ENCODE measurements around the gene ATP8B1.

Gene ATP8B1

DNA sequence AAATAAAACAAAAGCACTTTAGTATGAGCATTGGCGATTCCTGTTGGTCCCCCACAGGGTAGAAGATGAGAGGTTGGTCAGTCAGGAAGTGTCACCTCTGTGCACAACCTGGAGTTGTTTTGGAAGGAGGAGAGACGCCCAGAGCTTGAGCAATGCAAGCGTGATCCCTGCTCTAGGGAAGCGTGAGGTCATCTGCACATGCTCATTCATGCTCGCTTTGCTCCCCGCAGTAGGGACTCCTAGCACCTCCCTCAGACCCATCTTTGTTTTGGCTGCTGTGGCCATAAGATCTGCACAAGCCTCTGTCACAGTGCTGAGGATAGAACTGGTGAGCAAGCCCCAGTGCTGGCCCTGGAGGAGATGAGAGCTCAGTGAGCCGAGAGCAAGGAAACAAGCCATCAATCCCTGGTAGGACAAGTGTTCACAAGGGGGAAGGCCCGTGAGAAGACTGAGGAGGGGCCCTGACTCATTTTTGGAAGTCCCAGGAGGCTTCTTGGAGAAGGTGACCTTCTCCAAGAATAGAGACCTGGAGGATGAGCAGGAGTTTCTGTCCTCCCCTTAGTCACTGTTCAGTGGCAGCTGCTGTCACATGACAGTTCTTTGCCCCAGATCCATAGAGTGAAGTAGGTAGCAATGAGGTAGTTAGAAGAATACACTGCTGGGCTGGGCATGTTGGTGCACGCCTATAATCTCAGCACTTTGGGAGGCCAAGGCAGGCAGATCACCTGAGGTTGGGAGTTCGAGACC is 13.3 kb upstream of the ATP8B1 start:
- no peak for DNase-seq

DNA sequence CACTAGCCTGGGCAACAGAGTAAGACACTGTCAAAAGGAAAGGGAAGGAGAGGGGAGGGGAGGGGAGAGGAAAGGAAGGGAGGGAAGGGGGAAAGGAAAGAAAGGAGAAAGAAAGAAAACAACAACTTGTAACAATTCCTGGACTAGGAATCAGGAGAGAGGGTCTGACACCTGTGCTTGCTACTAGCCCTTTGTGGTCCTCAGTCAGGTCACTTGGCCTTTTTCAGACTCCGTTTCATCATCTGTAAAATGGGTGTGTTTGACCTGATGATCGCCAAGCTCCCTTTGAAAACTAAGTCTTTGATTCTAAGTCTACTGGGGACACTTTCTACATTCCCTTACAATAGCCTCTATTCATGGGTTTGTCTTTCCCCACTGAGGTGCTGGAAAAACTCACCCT is 11.4 kb upstream of the ATP8B1 start:
- DNase-seq: no peak

DNA sequence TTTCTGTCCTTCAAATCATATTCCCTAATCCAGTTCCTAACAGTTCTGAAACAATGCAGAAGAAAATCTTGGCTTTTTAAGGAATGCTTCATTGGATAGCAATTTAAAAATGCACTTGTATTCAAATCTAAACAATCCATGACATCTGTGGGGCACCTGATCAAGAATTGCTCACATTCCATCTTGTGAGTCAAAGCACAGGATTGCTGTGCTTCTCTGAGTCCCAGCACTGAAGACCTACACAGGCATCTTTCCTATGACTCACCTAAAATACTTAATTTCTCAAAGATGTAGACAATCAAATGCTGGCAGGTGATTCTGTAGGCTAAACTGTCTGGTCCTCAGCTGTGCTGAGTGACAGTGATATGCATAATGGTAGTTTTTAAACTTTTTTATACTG is 10.1 kb upstream of the ATP8B1 start:
- no peak for DNase-seq

DNA sequence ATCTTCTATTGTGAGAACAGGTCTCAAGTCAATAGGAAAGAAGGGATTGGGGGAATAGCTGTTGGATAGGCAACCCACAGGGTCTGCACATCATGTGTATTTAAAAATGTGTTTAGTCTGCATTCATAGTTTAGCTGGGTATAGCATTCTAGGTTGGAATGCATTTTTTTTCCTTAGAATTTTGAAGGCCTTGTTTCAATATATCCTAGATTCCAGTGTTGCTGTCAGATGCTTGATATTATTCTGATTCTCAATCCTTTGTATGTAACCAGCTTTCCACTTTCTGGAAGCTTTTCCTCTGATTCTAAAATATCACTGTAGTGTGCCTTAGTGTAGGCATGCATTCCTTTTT is 9.0 kb upstream of the ATP8B1 start:
- no peak for DNase-seq

DNA sequence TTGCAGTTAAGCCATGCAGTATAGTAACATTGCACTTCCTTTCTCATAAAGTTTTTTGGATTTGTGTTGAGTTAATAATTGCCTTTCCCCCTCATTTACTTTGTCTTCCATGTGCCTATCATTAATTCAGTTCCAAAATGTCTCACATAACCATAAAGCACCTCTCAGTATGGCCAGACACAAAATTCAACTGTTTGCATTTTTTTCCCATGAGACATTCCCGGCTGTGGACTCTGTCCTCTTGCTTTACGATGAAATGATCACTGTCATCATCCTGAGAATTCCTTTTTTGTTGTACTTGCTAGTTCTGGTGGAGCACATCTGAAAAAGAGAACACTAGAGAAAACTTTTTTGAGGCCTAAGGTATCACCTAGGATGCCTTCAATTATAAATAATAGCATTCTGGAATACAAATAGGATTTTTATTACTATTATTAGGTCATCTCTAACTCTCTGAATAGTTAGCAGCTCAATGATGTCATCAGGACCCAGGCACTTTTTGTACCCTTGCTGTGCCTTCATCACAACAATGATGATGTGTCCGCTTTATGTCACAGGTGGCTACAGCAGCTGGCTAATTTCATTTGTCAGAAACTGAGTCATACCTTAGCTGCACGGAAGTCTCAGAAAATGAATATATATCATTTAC is 8.5 kb upstream of the ATP8B1 start:
- no peak for DNase-seq

DNA sequence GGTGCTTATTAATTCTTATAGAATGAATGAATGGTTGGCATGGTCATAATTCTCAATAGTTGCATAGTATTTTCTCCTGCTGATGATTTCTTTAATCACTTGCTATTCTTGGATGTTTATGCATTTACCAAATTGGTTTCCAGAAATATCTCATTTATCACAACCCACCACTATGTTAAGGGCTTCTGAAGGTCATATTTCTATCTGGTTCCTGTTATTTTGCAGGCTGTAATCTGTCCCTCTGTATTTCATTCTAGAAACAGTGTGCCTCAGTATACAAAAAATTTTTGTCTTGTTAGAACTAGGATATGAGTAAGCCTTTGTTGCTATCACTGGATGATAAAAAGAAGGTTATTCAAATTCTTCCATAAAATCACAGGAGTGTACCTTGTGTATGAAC is 6.1 kb upstream of the ATP8B1 start:
- DNase-seq: no peak

DNA sequence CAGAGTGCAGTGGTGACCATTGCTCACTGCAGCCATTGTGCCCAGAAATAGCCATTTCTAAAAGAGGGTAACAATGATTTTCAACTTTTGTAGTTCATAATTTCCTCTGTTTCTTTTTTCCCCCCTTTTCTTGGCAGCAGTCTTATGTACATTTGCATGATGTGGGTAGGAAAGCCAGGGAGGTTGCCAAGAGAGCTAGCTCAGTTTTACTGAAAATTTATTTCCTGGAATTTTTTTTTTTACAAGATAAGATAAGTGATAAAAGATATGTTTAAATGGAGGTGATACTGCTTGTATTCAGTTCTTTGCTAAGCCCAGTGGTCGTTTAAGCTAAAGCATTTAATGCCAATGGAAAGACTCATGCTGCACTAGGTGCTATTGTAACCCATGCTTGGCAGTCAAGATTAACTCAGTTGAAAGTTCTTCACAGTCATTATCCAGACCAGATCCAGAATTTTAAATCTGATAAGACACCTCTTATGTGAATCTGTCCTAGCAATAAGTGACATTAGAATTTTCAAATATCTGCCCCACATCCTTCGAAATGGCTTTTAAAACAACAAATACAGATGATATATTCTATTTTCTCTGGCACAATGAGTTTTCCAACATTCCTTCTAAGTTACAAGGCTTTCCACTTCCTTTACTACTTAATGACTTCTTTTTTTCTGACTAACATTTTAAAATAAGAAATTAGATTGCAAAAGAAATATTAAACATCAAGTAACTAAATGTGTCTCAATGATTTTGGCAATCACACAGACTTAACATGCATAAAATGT is 4.4 kb upstream of the ATP8B1 start:
- DNase-seq: no peak

DNA sequence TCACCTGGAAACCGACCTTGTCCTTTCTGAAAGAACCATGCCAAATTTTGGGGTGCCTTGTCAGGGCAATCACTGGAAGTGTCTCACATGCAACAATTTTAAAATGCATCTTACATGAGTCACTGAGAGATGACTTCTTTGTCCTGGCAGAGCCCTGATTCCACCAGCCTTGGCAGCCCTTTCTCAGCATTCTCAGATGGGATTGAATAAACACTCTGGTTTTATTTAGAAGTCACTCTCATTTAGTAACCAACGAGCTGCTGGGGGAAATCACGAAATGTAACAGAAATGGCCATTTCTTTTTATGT is 3.8 kb upstream of the ATP8B1 start:
- no peak for DNase-seq

DNA sequence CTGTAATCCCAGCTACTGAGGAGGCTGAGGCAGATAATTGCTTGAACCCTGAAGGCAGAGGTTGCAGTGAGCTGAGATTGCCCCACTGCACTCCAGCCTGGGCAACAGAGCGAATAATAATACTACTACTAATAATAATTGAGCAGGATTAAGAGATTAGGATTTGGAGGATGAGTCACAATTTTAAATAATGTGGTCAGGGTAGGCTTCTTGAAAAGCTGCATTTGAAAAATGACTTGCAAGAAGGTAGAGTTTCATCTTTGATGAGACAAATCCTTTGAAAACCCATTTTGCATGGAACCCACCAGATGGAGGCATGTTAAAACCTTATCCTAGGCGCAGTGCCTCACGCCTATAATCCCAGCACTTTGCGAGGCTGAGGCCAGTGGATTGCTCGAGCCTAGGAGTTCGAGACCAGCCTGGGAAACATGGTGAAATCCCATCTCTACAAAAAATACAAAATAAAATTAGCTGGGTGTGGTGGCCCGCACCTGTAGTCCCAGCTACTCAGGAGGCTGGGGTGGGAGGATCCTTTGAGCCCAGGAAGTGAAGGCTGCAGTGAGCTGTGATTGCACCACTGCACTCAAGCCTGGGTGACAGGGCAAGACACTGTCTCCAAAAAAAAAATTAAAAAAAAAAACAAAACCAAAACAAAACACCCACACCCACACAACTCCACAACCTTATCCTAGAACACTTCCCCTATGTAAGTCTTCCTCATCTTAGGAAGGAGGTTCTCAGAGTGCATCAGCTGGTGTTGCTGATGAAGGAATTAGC is 3.3 kb upstream of the ATP8B1 start:
- DNase-seq: no peak

DNA sequence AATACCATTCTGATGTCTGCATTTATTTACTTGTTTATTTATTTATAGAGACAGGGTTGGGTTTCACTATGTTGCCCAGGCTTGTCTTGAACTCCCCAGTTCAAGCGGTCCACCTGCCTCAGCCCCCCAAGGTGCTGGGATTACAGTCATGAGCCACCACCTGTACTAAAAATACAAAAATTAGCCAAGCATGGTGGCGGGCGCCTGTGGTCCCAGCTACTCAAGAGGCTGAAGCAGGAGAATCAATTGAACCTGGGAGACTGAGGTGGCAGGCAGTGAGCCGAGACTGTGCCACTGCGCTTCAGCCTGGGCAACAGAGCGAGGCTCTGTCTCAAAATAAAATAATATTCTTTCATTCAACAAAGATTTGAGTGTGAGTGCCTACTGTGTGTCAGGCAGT is 2.0 kb upstream of the ATP8B1 start:
- DNase-seq: no peak

DNA sequence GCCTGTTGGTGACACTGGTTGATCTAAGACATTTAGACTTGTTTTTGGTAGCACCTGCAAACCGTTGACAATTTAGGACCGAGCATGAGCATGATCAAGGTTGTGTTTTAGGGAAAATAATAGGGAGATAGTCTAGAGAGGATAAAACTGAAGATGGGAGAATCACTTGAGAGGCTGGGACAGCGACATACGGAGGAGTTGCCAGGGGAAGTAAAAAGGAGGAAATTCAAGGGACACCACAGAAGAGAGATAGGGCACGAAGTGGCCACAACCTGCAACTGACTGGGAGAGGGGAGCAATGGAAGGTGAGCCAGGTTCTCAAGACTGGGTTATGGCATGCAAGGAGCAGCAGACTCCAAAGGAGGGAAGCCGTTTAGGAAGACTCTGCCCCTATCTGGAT is 1.4 kb upstream of the ATP8B1 start:
- DNase-seq: no peak

DNA sequence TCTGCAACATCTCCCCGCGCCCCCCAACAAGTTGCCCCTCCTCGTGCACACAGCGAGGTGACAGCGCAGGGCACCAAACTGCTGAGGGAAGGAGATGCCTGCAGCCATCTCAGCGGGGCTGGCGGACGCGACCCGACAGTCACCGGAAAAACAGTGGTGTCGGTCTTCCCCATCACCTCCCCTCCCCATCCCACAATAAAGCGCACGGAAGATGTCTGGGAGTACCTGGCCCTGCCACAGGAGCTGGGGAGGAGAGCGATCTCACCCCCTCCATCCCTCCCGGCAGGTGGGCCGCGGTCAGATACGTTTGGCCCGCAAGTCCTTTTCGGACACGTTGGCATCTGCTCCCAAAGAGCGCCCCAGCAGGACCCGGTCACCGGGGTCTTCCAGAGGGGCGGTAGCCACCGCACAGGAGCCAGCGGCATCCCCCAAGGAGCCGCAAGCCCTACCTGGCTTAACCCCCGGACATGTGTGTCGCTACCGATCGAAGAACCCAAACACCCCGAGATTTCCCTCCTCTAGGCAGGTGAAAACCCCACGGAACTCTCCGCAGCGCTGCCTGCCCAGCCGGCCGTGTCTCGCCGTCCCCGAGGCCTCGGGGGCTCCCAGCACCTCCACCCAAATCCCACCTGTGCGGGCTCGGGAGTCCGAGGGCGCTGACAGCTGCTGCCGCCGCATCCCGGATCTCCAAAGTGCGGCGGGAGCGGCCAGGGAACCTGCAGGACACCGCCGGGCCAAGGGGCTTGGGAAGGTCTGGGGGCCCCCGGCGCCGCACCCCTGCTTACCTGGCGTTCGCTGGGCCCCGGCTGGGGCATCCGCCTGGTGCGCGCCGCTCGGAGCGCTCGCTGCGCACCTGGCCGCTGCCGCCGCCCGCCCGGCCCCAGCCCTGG is 657 bp downstream of the ATP8B1 start:
- DNase-seq: peak in 1 of 2 experiments; percentile 11

DNA sequence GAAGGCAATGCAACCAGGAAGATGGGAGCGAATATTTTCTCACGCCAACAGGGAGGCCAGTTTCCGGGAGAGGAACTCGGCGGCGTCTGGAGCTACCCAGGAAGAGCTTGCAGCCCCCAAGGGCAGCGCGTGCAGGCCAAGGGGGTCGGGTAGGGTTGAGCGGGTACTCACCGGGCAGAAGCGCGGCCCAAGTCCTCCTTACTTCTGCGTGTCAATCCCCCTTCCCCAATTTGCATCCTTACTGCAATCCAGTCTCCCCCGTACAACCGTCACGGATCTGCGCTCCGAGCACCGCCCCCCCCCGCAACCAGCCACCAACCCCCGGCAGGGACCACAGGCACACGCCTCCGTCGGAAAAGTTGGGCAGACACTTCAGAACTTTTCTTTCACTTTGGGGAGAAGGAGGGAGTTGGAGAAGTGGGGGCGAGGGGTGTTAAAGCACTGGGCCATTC is 1.3 kb downstream of the ATP8B1 start:
- peak in 1 of 2 experiments; percentile 16 for DNase-seq

DNA sequence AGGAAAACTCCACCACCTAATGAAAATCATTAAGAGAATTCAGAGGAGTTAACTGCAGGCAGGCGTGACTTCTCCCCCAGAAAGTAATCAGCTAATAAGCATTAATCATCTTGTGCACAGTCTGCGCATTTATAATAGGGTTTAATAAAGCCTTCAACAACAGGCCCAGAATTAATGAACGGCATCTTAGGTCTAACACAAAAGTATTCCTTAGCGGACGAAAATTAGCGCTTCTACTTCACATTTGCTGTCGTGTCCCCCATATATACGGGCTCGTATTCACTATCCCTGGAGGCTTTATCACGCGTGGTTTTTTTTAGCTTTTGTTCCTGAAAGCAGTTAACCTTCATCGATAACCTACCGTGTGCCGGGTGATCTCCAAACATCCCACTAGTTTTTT is 1.8 kb downstream of the ATP8B1 start:
- DNase-seq: no peak

DNA sequence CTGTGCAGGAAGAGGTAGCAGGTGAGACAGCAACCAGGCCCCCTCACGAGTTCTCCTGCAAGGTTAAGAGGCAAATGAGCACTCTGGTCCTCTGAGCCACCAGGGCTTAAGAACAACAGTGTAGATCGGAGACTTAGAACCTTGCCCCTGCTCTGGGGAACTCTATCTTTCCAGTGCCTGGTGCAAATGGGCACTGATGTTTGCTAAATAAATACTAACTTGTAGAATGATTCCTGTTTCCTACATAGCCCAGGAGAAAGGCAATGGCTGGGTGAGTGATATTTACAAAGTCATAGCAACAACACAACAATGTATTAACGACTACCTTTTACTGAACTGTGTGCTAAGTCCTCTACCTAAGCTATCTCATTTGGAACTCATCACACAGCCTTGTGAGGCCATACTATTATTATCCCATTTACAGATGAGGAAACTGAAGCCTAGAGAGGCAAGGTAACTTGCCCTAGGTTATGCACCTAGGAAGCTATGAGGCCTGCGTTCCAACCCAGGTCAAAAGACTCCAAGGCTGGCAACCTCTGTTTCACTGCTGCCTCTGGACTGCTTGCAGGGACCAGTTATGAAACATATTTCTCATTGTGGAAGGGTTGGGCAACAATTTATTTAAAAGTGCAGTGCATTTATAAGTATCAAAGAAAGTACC is 4.3 kb downstream of the ATP8B1 start:
- no peak for DNase-seq

DNA sequence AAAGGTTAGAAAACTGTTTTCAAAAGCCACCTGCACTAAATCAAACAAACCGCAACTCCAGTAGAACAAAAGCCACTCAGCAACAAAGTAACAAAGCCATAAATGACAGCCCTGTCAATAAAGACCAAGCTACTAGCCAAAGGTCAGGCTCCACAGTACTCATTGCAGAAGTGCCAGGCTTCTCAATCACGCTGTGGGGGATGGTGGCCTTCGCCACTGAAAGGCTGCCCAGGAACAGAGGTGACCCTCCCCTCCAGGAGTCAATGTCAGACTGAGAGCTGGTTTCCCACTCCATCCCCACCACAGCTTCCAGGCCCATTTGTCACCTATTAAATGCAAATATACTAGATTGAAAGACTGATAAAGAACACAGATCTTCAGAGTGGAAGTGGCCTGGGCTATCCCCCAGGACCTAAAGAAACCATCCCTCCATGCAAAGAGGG is 5.9 kb downstream of the ATP8B1 start:
- DNase-seq: no peak

DNA sequence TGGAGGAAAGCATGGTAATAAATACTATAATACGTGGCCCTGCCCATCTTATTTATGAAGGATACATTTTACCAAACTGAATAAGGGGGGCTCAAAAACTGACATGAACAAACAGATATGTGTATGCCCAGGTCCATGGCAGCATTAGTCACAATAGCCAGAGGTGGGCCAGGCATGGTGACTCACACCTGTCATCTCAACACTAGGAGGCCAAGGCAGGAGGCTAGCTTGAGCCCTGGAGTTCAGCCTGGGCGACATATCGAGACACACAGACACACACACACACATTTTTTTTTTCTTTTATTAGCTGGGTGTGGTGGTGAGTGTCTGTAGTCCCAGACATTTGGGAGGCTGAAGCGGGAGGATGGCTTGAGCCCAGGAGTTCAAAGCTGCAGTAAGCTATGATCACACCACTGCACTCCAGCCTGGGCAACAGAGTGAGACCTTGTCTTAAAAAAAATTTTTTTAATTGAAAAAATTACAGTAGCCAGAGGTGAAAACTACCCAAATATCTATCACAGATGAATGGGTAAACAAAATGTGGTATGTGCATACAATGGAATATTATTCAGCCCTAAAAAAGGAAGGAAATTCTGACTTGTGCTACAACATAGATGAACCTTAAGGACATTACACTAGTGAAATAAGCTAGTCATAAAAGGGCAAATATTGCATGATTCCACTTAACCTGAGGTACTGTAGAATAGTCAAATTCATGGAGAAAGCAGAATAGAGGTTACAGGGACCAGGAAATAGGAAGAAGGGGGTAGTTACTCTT is 8.0 kb downstream of the ATP8B1 start:
- DNase-seq: no peak

DNA sequence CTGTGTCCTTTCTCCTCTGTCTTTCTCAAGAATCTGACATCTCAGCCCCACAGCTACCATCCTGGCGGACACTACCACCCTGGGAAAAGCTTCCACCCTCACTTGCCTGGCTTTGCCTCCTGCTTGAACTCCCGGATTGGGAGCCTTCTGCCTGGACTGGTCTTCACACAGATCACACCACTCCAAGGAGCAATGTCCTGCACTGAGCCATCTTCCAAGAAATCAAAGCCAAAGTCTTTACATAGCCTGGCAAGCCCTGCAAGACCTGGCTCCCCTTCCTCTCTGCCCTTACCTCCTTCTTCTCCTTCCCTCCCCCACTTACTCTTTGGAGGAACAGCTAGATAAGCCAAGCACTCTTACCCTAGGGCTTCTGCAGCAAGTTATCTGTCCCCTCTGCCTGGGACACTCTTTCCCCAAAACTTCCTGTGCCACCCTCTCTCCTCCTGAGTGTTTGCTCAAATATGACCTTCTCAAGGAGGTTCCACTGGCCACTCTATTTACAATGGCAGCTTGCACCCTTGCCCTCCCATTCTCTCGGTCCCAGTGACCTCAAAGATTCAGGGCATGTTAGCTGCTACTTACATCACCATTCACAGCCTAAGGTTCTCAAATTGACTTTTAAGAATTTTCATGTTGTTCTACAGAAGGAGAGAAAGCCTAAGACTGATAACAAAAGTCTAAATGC is 9.7 kb downstream of the ATP8B1 start:
- DNase-seq: no peak

DNA sequence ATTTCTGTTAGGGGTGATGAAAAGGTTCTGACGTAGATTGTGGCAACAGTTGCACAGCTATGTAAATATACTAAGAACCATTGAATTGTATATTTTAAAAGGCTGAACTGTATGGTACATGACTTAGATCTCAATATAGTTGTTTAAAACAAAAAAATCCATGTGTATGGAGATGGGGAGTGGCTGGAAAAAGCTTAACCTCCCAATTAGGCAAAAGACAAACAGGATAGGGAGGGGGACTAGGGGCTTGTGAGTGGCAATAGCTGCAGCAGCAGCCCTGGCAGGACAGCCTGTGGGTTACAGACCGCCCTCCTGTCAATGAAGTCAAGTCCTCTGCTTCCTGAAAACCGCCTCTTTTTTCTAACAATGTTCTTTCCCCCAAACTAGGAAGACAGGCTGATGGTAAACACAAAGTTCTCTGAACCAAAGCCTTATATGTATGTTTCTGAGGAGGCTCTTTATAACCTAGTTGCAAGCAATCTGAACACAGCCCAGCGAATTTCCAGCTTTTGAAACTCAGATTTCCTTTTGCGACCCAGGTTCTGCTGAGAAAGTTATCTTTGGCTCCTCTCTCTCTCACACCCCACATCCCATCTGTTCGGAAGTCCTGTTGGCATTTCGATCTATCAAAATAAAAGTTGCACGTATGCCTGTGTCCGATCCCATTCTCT is 10.3 kb downstream of the ATP8B1 start:
- DNase-seq: no peak

DNA sequence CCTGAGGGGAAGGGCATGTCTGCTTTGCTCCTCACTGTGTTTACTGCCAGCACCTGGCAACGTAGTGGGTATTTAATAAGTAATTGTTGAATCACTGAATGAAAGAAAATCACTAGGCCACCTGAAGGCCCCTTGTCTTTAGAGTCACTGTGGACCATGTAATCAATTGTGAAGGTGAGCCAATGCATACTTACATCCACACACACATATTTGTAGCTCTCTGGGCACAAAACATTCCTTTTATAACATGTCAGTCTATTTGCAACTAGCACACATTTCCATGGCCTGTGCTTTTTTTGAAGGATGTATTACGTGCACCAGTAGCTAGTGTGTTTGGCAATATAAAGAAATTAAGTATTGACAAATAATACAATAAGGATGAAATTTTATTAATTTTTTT is 11.2 kb downstream of the ATP8B1 start:
- DNase-seq: no peak
